GM21786 (cell line): ENCODE measurements around the gene CACNB2.
"Not testable (repeated sequence)": the region's sequence is repeated elsewhere in the genome, so short reads cannot be mapped to it uniquely, and the experiment has no call there.

Experiments used
- ATAC-seq: cut with Tn5 transposase; IDR thresholded peaks from one replicate; pipeline ENCODE4 v1.9.1; 2021; ENCODE audit not compliant: unreplicated experiment

CACNB2 gene

DNA sequence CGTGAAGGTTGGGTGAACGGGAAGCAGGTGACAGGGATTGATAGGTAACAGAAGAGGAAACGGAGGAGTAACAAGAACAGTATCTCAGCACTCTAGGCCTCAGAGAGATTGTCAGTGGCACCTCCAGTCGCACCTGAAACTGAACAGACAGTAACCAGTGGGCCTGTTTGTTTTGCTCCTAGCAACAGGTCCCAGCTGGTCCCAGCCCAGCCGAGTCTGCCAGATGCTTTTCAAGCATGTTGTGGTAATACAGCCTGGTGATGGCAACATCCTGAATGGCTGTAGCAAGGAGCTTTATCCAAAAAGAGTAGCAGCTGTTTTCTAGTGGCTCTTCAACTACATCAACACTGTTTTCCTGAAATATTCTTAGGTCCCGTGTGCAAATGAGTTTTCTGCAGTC lies 4.7 kb downstream of the CACNB2 start:
- no peak for ATAC-seq

DNA sequence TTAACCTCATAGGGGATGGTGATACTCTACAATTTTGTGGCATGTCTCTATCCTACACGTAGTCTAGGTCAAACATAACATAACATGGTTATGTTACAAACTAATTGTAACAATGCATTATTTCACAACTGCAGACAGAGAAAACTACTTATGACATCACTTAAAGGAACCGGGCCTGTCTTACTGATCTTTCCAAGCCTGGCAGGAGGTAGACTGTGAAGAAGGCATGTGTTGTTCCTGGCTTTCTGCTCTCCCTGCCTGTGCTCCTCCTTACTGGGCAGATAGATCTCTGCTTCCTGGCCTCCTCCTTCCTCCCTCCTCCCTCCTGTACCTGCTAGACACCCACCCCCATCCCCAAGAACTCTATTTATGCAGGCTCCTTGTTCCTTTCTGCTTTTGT lies 5.4 kb downstream of the CACNB2 start:
- no peak for ATAC-seq

DNA sequence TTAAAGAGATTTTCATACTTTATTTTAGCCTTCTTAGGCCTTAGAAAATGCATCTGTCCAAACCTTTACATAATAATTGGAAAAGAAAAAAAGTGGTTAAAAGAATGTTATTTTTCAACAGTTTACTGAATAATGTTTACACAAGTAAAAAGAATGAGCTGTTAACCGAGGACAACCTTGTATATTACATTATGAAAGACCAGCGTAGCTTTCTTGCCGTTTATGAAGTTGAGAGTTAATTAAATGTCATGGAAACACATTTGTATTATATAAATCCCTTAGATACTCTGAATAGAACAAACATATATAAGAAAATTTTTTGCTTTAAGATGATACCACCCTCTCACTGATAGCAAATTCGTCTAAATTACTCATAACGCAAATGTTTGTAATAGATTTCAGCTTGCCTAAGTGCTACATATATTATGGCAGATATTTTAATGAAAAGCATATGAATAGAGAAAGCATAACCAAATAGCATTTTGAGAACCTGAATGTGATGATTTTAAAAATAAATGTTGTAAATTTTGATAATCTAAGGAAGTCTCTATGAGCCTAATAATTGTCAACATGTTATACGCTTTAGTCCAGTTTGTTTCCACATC lies 9.1 kb downstream of the CACNB2 start:
- ATAC-seq, result no peak

DNA sequence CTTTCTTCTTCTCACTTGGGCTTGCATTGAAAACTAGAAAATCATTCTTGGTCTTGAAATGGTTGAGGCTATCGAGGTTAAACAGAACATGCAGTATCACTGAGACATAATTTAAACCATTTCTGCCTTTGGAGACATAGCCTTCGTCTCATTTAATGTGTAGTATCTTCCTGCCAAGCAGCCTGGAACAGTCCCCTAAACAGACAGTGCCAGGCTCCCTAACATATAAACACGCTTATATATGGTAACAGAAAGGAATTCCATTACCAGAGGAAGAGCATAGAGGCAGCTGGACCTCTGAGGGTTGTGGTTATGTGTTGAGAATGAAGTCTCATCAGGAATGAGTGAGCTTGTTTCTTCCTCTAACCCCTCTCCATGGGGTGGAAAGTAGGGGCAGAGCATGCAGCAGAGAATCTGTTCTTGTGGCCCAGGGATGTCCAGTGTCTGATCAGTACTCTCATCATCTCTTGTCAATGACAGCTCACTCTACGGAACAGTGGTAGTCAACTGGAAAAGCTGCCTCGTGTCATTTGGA lies 11.2 kb downstream of the CACNB2 start:
- ATAC-seq, result no peak

DNA sequence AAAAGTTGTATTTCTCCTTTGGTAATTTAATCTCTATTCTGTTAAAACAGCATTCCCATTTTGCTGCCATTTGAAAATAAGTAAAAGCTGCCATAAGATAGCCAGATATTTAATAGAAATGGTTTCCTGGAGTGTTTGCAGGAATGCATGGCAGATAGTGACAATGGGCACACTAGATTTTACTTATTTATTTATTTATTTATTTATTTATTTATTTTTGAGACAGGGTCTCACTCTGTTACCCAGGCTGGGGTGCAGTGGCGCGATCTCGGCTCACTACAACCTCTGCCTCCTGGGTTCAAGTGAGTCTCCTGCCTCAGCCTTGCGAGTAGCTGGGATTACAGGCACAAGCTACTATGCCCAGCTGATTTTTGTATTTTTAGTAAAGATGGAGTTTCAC lies 13.2 kb downstream of the CACNB2 start:
- not testable (repeated sequence) for ATAC-seq

DNA sequence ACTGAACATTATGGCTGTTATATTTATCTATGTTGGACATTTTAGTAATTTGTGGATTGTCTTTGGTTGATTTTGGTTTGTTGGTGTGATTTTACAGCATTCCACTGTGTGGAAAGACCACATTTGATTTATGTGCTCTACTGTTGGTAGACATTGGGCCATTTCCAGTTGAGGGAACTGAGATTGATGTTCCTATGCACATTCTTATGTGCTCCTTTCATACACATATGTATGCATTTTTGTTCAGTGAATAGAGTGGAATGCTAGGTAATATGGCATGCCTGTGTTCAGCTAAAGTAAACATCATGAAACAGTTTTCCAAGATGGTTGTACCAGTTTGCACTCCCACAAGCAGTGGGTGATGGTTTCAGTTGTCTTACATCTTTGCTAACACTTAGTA lies 15.1 kb downstream of the CACNB2 start:
- no peak for ATAC-seq

GRCh38 chr10:18156797-18157196 lies 16.6 kb downstream of the CACNB2 start:
- ATAC-seq, result not testable (repeated sequence)

GRCh38 chr10:18157881-18158280 lies 17.7 kb downstream of the CACNB2 start:
- no peak for ATAC-seq

DNA sequence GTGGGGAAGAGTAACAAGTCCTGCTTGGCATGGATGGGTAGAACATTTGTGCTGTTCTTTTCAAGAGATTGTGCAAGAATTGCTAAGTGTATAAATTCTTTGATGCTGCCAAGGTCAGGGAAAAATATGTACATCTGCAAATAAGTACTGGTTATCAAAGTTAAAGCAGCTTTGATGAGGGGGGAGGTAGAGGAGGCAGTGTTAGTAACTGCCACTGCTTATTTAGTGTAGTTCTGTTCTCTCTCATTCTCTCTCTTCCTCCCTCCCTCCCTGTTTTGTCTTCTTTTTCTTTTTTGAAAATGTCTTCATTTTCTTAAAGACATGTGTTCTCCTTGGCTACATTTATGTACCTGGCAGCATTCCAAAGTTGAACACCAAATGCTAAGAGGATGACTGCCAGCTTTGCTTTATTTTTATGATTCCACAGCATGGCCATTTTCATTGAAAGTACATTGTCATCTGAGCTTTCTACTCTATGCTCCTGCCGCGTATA lies 18.6 kb downstream of the CACNB2 start:
- no peak for ATAC-seq

DNA sequence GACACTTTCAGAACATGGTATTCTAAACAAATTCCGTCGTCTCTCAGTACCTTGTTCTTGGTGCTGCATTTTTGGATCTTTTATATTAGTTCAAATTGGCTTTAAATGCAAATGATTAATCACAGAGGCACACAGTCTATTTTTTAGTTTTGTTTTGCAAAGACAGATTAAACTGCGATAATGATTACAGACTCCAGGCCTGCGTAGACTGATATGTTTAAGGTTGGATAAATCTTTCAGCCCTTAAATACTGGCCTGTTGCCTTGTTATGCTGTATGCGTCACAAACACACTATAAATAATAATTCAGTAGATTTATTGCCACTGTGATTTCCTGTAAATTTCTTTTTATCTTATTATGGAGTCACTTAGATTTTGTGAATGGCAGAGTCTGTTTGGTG lies 19.3 kb downstream of the CACNB2 start:
- ATAC-seq, result no peak

- ATAC-seq, result no peak
Measured at GRCh38 chr10:18162021-18162627, 21.9 kb downstream of the CACNB2 start.

- no peak for ATAC-seq
Measured at GRCh38 chr10:18164093-18164492, 23.9 kb downstream of the CACNB2 start.

DNA sequence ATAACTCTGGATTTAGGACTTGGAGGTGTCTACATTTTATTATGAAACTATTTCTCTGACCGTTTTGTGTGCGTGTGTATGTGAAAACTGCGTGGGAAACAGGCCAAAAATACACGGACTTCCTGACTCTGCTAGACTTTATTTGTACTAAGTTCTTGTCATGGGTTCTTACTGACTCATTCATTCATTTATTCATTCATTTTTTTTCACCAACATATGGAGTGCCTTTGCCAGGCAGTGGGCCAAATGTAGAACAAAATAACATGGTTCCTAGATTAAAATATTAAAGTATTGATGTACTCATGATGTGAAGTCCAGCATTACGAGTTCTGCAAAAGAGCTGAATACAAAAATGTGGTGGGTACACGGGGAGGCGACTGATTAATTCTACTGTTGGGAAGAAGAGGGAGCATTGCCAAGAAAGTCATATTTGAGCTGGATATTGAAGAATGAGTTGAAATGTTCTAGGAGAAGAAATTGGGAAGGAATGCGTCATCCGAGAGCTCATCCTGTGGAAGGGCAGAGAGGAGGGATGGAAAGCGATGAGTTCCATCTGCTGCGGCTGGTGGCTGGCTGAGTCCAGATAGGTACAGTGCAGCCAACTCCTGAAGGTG lies 24.6 kb downstream of the CACNB2 start:
- ATAC-seq, result no peak

DNA sequence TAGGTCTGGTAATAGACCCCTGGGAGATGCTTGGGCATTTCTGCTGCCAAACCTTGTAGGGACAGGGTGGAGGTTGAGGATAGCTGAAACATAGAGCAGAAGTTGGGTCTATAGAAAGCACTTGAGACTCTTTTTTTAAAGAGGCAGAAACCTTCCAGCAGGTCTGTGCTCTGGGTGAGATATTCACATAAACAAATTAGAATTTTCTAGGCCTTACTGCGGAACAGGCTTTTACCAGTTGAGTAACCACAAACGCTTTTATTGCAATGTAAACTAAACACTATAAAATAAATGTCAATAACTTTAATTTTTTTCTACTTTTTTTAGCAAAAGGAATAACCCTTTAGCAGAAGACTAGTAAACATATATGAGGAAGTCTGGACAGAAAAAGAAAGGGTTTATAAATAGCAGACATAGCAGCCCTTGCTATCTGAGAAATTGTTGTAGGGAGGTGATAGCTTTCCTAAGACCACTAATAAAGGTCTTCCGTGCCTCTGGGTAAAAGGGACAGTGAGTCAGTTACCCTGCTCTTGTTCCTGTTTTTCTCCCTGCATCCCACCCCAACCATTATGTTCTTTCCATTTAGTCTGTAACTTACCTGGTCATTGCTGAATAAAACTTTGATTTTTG lies 38.7 kb downstream of the CACNB2 start:
- no peak for ATAC-seq

DNA sequence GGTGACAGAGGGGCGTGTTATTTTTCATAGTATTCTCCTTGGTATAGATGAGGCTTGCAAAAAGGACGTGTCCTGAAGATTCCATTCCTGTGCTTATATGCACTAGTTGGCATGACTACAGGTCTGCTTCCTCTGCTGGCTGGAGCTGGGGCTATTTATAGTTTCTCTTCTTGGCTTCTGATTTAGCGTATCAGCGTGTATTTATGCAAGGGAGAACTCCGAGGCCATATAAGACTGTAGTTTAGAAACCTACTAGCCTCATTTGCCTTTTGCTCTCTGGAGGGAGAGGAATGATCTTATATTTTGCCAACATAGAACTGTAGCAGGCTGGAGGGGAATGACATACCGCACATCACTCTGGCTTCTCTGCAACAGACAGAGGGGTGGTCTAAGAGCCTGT lies 39.7 kb downstream of the CACNB2 start:
- ATAC-seq, result no peak

GRCh38 chr10:18181382-18181781 lies 41.2 kb downstream of the CACNB2 start:
- not testable (repeated sequence) for ATAC-seq

DNA sequence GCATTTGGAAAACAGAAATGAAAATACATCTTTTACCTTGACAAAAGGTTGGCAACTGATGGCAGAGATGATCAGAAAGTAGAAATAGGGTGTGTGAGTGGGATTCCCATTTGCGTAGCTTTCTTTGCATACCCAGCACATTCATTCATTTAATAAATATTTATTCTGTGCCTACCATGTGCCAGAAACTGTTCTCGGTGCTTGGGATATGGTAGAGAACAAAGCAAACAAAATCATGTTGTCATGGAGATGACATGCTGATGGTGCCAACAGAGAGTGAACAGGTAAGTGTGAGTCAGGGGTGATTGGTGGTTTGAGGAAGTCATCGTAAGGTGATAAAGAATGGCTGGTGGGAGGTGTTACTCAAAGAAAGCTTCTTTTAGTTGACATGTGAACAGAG lies 45.4 kb downstream of the CACNB2 start:
- no peak for ATAC-seq

DNA sequence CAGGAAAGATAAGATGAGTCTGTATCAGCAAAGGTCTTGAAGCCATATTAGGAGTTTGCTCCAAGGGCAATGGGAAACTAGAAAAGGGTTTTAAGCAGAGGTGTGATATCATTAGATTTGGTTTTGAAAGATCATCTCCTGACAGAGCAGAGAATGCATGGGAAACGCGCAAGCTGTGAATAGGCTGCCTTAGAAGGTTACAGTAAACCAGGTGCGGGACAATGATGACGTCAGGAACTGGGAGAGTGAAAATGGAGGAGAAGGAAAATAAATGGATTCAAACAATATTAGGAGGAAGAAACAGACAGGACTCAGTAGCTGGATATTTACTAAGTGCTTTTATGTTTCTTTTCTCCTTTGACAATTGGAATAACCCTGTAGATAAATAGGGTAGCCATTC lies 50.6 kb downstream of the CACNB2 start:
- no peak for ATAC-seq

DNA sequence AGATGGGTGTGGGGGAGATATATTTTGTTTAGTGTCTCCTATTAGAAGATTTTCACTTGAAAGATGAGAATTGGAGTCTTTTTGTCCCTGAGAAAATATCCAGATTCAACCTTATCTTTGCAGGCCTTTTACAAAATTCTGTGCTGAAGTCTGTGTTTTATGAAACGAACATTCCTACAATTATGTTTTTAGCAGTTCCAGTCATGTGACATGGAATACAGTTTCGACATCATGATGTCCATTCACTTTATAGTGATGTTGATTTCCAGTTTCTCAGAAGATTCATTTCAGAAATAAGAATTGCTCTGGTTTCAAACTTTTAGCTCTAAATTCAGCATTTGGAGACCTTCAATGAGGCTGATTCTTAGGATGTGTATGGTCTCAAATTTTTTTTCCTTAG lies 54.4 kb downstream of the CACNB2 start:
- ATAC-seq, result no peak

DNA sequence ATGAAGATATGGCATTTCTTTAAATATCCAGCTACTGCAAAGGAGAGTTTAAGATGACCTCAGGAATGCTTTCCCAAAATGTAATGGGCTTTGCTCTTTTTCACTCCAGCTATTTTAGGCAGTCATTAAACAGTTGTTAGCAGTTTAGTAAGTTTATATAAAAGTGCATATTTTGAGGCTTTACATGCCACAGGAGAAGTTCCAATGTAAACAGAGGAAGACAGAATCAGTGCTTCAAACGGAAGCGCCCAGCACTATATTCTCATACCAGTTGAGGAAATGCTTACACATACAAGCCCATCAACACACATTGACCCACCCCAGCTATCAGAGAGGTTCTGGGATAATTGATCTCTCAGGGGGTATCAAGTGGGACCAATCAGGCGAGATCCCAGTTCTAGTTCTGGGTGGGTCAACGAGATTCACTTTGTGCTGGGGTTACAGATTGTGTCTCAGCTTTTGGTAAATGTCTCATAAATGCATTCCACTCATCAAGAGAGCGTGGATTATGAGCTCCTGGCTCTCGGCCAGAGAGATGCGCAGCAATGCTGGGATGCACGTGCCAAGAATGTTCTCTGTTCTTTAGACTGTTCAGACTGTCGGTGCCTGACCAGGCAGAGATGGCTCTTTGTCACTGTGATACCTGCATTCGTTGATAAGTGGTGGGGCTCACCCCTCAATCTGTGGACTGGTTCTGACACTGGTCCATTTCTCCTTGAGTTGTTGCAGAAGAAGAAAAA lies 55.0 kb downstream of the CACNB2 start:
- no peak for ATAC-seq
